EL (cell line): Measurements from ENCODE around the gene CHKB.

ENCODE experiments used
- DNase-seq: peaks from one replicate; pipeline ENCODE4 v3.0.0-alpha.2; 2016

The CHKB gene

GRCh38 chr22:50597097-50597496 lies 14.4 kb upstream of the CHKB start:
- no peak for DNase-seq

DNA sequence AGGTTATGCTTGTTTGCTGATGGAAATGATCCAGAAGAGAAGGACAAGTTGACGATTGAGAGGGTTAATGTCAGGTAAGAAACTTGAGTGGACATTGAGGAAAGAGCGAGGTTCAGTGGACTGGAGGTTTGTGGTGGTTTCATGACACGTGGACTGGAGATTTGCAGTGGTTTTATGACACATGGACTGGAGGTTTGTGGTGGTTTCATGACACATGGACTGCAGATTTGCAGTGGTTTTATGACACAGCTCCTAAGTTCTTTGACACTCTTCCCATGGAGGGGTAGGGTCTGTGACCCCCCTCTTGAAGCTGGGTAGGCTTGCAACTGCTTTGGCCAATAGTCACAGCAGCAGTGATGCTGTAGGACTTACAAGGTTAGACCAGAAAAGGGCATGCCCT lies 12.5 kb upstream of the CHKB start:
- DNase-seq, result no peak

GRCh38 chr22:50587407-50587806 lies 4.8 kb upstream of the CHKB start:
- DNase-seq, result no peak

DNA sequence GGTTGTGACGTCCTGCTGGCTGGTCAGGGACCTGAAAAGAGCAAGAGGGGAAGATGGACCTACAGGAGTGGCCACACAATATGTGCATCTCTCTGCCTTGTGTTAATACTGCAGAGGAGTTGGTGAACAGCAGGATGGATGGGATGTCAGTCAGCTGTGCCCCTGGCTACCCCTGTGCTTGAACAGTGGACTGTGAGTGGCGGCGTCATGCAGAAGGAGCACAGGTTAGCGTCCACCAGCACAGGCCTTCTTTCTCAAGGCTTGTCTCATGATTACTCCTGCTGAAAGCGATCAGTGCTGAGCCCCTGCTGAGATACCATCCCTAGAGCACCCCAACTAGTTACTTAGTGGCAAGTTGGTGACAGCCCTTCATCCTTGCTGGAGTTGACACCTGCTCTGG lies 3.8 kb upstream of the CHKB start:
- DNase-seq, result no peak

GRCh38 chr22:50585781-50586180 lies 3.1 kb upstream of the CHKB start:
- no peak for DNase-seq

DNA sequence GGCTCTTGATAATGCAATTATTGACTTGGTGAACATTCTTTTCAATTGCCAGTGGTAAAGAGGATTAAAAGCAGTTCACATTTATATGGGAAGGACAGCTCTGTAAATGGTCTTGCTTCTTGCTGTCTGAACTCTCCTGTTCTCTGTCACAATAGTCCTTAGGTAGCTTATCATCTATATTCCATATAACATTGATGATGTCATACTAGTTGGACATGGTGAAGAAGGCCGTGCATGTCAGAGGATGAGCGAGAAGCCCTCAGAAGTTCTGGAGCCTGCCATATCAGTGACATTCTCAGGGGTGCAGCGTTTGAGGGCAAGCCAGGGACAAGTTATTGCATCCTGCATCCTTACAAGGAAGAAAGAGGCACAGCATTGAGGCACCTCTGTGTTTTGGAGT lies 2.6 kb upstream of the CHKB start:
- DNase-seq, result no peak

- DNase-seq, result no peak
Observed at GRCh38 chr22:50584106-50585096, 1.8 kb upstream of the CHKB start.

DNA sequence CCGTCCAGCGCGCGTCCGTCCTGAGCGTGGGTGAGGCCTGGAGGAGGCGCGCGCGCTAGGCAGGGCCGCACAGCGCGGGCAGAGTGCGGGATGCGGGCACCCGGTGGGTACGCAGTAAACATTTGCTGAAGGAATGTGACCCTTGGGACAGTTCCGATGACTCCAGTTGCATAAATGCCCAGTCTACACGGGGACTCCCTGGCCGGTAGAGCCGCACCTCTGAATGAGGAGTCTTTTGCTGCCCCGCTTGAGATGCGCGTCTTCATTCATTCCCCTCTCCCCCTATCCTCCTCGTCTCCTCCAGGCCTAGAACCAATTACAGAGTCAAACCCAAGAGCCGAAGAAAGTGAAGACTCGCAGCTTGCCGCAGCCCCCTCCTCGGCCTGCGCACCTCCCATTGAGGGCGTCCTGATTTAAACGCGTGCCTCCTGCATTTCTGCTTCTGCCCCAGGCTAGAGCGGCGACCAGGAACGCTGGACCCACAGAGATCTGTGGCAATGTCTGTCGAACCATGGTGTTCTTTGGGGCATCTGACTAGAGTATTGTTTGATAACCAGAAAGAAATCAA lies 729 bp upstream of the CHKB start:
- DNase-seq, result no peak

GRCh38 chr22:50581950-50582492 lies 628 bp downstream of the CHKB start:
- peak; percentile 26 for DNase-seq

GRCh38 chr22:50581031-50581949 lies 1.4 kb downstream of the CHKB start:
- DNase-seq, result no peak

- no peak for DNase-seq
Observed at GRCh38 chr22:50579752-50580151, 2.9 kb downstream of the CHKB start.

GRCh38 chr22:50578776-50579310 lies 3.8 kb downstream of the CHKB start:
- no peak for DNase-seq

GRCh38 chr22:50577987-50578775 lies 4.5 kb downstream of the CHKB start, which contains the start of gene CPT1B:
Gene CPT1B, minus strand, starts transcription at chr22:50578427. Its CDS starts 512 bp downstream, at chr22:50577915.
- no peak for DNase-seq

DNA sequence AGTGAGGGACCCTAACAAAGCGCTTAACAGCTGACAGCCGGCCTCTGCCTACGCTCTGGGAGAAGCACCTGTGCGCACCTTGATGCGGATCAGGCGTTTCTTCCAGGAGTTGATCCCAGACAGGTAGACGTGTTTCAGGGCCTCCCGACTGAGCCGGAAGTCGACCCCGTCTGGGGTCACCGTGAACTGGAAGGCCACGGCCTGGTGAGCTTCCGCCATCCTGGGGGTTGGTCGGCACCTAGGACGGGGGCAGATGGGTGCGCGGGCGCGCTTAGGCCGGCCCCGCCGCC lies 5.0 kb downstream of the CHKB start:
- no peak for DNase-seq

- DNase-seq, result no peak
Observed at GRCh38 chr22:50576806-50577696, 5.6 kb downstream of the CHKB start.

GRCh38 chr22:50576070-50576469 lies 6.6 kb downstream of the CHKB start:
- DNase-seq, result peak; percentile 60

GRCh38 chr22:50575426-50575941 lies 7.2 kb downstream of the CHKB start:
- DNase-seq, result no peak

GRCh38 chr22:50574383-50574755 lies 8.3 kb downstream of the CHKB start:
- DNase-seq, result no peak

GRCh38 chr22:50573491-50574382 lies 8.9 kb downstream of the CHKB start:
- no peak for DNase-seq

GRCh38 chr22:50572965-50573364 lies 9.7 kb downstream of the CHKB start:
- no peak for DNase-seq
